H9 (cell line): ENCODE results near the gene SSX2IP. TPM values are rescaled to one million over a fixed set of nuclear protein-coding genes. Genes with fewer than 3 reads are reported as not detected.

Experiments used
- DNase-seq: peaks from one replicate; pipeline ENCODE4 v3.0.0-alpha.2; 2017
- H2AFZ ChIP-seq: one replicate; pipeline ENCODE4 v1.6.1; 2013; ENCODE audit warnings: mild to moderate bottlenecking, low read length, control low read depth, moderate library complexity
- H2AK5ac ChIP-seq: 2 replicates; pipeline ENCODE4 v1.6.1; 2013; ENCODE audit warnings: low read length, control low read depth, mixed read lengths; ENCODE audit not compliant: insufficient read length
- H2BK120ac ChIP-seq: one replicate; pipeline ENCODE4 v1.6.1; 2013; ENCODE audit warnings: low read depth, mild to moderate bottlenecking, low read length, control low read depth, inconsistent platforms; ENCODE audit not compliant: poor library complexity, severe bottlenecking
- H2BK12ac ChIP-seq: 2 replicates; pipeline ENCODE4 v1.6.1; 2013; ENCODE audit warnings: low read length, control low read depth, mixed read lengths, low read depth; ENCODE audit not compliant: insufficient read length
- H2BK15ac ChIP-seq: 2 replicates; pipeline ENCODE4 v1.6.1; 2013; ENCODE audit warnings: low read depth, low read length, control low read depth
- H2BK20ac ChIP-seq: one replicate; pipeline ENCODE4 v1.6.1; 2013; ENCODE audit warnings: low read depth, mild to moderate bottlenecking, low read length, control low read depth, inconsistent platforms; ENCODE audit not compliant: poor library complexity, severe bottlenecking
- H2BK5ac ChIP-seq: 2 replicates; pipeline ENCODE4 v1.6.1; 2013; ENCODE audit warnings: low read length, control low read depth, mixed read lengths; ENCODE audit not compliant: insufficient read length
- H3K14ac ChIP-seq: 2 replicates; pipeline ENCODE4 v1.6.1; 2013; ENCODE audit warnings: low read length, control low read depth; ENCODE audit not compliant: insufficient read depth
- H3K18ac ChIP-seq: 2 replicates; pipeline ENCODE4 v1.6.1; 2013; ENCODE audit warnings: low read depth, mild to moderate bottlenecking, mixed read lengths, low read length, control low read depth; ENCODE audit not compliant: insufficient read length
- H3K23ac ChIP-seq: 2 replicates; pipeline ENCODE4 v1.6.1; 2013; ENCODE audit warnings: low read length, control low read depth, mixed read lengths, low read depth; ENCODE audit not compliant: insufficient read length
- H3K23me2 ChIP-seq: 2 replicates; pipeline ENCODE4 v1.6.1; 2013; ENCODE audit warnings: low read depth, mild to moderate bottlenecking, mixed read lengths, low read length, control low read depth; ENCODE audit not compliant: insufficient read length, poor library complexity, severe bottlenecking
- H3K27ac ChIP-seq: 2 replicates; pipeline ENCODE4 v1.5.1; 2013; ENCODE audit warnings: low read length, control low read depth, mixed read lengths, low read depth; ENCODE audit not compliant: insufficient read length
- H3K27me3 ChIP-seq: 2 replicates; pipeline ENCODE4 v1.6.1; 2013; ENCODE audit warnings: low read length, control low read depth, inconsistent platforms; ENCODE audit not compliant: insufficient read depth
- H3K4ac ChIP-seq: 2 replicates; pipeline ENCODE4 v1.6.1; 2013; ENCODE audit warnings: low read depth, mild to moderate bottlenecking, control low read depth, inconsistent platforms, low read length, moderate library complexity
- H3K4me1 ChIP-seq: 2 replicates; pipeline ENCODE4 v1.6.1; 2013; ENCODE audit warnings: low read length, control low read depth, inconsistent platforms; ENCODE audit not compliant: insufficient read depth
- H3K4me2 ChIP-seq: 2 replicates; pipeline ENCODE4 v1.6.1; 2013; ENCODE audit warnings: low read length, control low read depth, mixed read lengths; ENCODE audit not compliant: insufficient read length, insufficient read depth
- H3K56ac ChIP-seq: 2 replicates; pipeline ENCODE4 v1.6.1; 2013; ENCODE audit warnings: low read depth, mild to moderate bottlenecking, mixed read lengths, low read length, control low read depth; ENCODE audit not compliant: insufficient read length
- H3K79me1 ChIP-seq: 2 replicates; pipeline ENCODE4 v1.6.1; 2013; ENCODE audit warnings: low read depth, mild to moderate bottlenecking, moderate library complexity, low read length, control low read depth, inconsistent platforms; ENCODE audit not compliant: insufficient read depth, poor library complexity, severe bottlenecking
- H3K79me2 ChIP-seq: 2 replicates; pipeline ENCODE4 v1.6.1; 2013; ENCODE audit warnings: low read length, control low read depth, inconsistent platforms; ENCODE audit not compliant: insufficient read depth
- H3K9ac ChIP-seq: 2 replicates; pipeline ENCODE4 v1.6.1; 2013; ENCODE audit warnings: low read length, control low read depth, mixed read lengths; ENCODE audit not compliant: insufficient read length; ENCODE audit errors: extremely low read depth
- H3K9me3 ChIP-seq: one replicate; pipeline ENCODE4 v1.6.1; 2013; ENCODE audit warnings: low read depth, low read length, inconsistent platforms; ENCODE audit not compliant: control insufficient read depth
- H3T11ph ChIP-seq: one replicate; pipeline ENCODE4 v1.6.1; 2013; ENCODE audit warnings: mild to moderate bottlenecking, low read length, control low read depth, inconsistent platforms
- H4K20me1 ChIP-seq: one replicate; pipeline ENCODE4 v1.6.1; 2013; ENCODE audit not compliant: control insufficient read depth, insufficient read length, insufficient read depth
- H4K5ac ChIP-seq: 2 replicates; pipeline ENCODE4 v1.6.1; 2013; ENCODE audit warnings: low read depth, mild to moderate bottlenecking, mixed read lengths, low read length, control low read depth; ENCODE audit not compliant: insufficient read length
- H4K8ac ChIP-seq: replicated peaks from 2 replicates; pipeline ENCODE4 v1.6.1; 2013; ENCODE audit warnings: low read length, control low read depth, mixed read lengths, low read depth; ENCODE audit not compliant: insufficient read length
- H4K91ac ChIP-seq: 2 replicates; pipeline ENCODE4 v1.6.1; 2013; ENCODE audit warnings: low read depth, mild to moderate bottlenecking, moderate library complexity, mixed read lengths, low read length, control low read depth; ENCODE audit not compliant: insufficient read length
- H3K27ac Mint-ChIP-seq, 3 experiments: 2 replicates in 2 of 3; 3 replicates in 1 of 3; pipeline ENCODE4 v1.8.0; 2020 to 2021; ENCODE audit warnings: mixed read lengths in 3 of 3, mild to moderate bottlenecking in 1 of 3, moderate library complexity in 1 of 3
- H3K27me3 Mint-ChIP-seq: 2 replicates; pipeline ENCODE4 v1.8.0; 2021; ENCODE audit warnings: low read depth, mild to moderate bottlenecking, moderate library complexity, mixed read lengths
- H3K36me3 Mint-ChIP-seq, 3 experiments: 2 replicates in 2 of 3; 3 replicates in 1 of 3; pipeline ENCODE4 v1.8.0; 2020 to 2021; ENCODE audit warnings: low read depth in 3 of 3, mixed read lengths in 3 of 3; ENCODE audit not compliant: insufficient read depth in 1 of 3
- H3K4me1 Mint-ChIP-seq, 2 experiments: 2 replicates each; pipeline ENCODE4 v1.8.0; 2020; ENCODE audit warnings: mixed read lengths in 2 of 2
- H3K4me3 Mint-ChIP-seq, 2 experiments: 2 replicates in 1 of 2; 3 replicates in 1 of 2; pipeline ENCODE4 v1.8.0; 2020 to 2021; ENCODE audit warnings: mild to moderate bottlenecking in 2 of 2, mixed read lengths in 2 of 2, moderate library complexity in 1 of 2
- H3K9me3 Mint-ChIP-seq, 2 experiments: 2 replicates in 1 of 2; 3 replicates in 1 of 2; pipeline ENCODE4 v1.8.0; 2020; ENCODE audit warnings: mild to moderate bottlenecking in 2 of 2, mixed read lengths in 2 of 2, moderate library complexity in 1 of 2
- CTCF ChIP-seq: fragments of 200-600 bp; sonication (generic); conservative IDR thresholded peaks from 3 replicates; pipeline ENCODE4 v1.8.0; 2021; ENCODE audit warnings: antibody characterized with exemption, mild to moderate bottlenecking
- WGBS: extraction: QIAGEN DNeasy Blood & Tissue Kit; methylation state at CpG from one replicate; pipeline ENCODE4 v1.1.7; 2013; ENCODE audit warnings: missing lambda C conversion rate, low lambda C conversion rate, mixed read lengths; ENCODE audit not compliant: insufficient read length; ENCODE audit errors: extremely low coverage; 5-methylcytosine and 5-hydroxymethylcytosine counted together
- total RNA-seq: library from RNA; stranded (reverse); gene quantifications from 2 replicates; pipeline ENCODE4 v1.2.1, GENCODE V29; 2021

The SSX2IP gene
- total RNA-seq, 1 experiment from 2014 or later: 19.6 TPM

GRCh38 chr1:84644472-84644871 lies 45.8 kb downstream of the SSX2IP start:
- Histone ChIP-seq H3K27me3 (no peaks in the 10 kb centered on the region), H3K4ac (no peak overlapping the region), H3K79me1 (no peaks in the 10 kb centered on the region), H3K9ac (no peak overlapping the region), H2BK120ac (no peak overlapping the region), H4K5ac (no peak overlapping the region), H3K23me2 (no peaks in the 10 kb centered on the region), H3K56ac (no peak overlapping the region), H2AK5ac (no peak overlapping the region), H4K20me1 (no peaks in the 10 kb centered on the region), H3K14ac (no peak overlapping the region), H4K91ac (no peak overlapping the region), H3K23ac (no peak overlapping the region), H3K4me1 (no peaks in the 10 kb centered on the region), H3K4me2 (no peak overlapping the region), H2BK12ac (no peak overlapping the region), H2BK20ac (no peak overlapping the region), H2BK15ac (no peak overlapping the region), H3K18ac (no peak overlapping the region), H3K27ac (no peak overlapping the region), H4K8ac (no peak overlapping the region), H2BK5ac (no peak overlapping the region), H3K79me2 (no peaks in the 10 kb centered on the region), H3T11ph (no peak overlapping the region), H3K9me3 (no peaks in the 10 kb centered on the region), H2AFZ (no peak overlapping the region)
- Mint-ChIP-seq H3K27ac (no peak overlapping the region), H3K4me1 (no peaks in the 10 kb centered on the region), H3K9me3 (no peaks in the 10 kb centered on the region), H3K36me3 (peaks cover 3 to 12% (median 10%) of the 10 kb centered on the region in 3 experiments; a peak in 6 of 7 replicates), H3K4me3 (no peak overlapping the region), H3K27me3 (no peaks in the 10 kb centered on the region)
- peak; percentile 36; the same call in 1 of the 3 replicates for TF ChIP-seq CTCF
- DNase-seq: no peak
- no CpG with 5 or more reads among the region's 2 CpGs for WGBS
